Endothelial cell of umbilical vein (primary cell): ENCODE data around the gene NAV2.

ENCODE experiments used
- CTCF ChIP-seq, 2 donors: IDR thresholded peaks; 1 replicate in 1 of 2; 2 replicates in 1 of 2; pipeline ENCODE4 v1.5.1; 2011; ENCODE audit warnings: low read length in 2 of 2, mild to moderate bottlenecking in 2 of 2, moderate library complexity in 2 of 2, control low read depth in 1 of 2, inconsistent platforms in 1 of 2, low read depth in 1 of 2; ENCODE audit not compliant: insufficient read depth in 1 of 2; ENCODE audit errors: extremely low read depth in 1 of 2
- POLR2A ChIP-seq: IDR thresholded peaks from 2 replicates; pipeline ENCODE4 v1.6.1; 2012; ENCODE audit warnings: low read depth, mild to moderate bottlenecking, control low read depth, low read length

GRCh38 chr11:20008190-20008870 is 295.7 kb downstream of the NAV2 start:
- TF ChIP-seq CTCF (IDR thresholded peaks at IDR 0.05; ENCODE audit: extremely low read depth in 1 of 2, insufficient read depth in 1 of 2, low read depth in 1 of 2, low read length in 2 of 2) (no peak), POLR2A (no peak)
